DMS53 (cell line): ENCODE results near the gene FYB1.

Source experiments
- DNase-seq: peaks from one replicate; lab custom pipeline; 2025; lab: John Stamatoyannopoulos, UW

Gene FYB1

GRCh38 chr5:39160576-39161213 lies 58.7 kb downstream of the FYB1 start:
- no peak for DNase-seq

- no peak for DNase-seq
These were observed 59.4 kb downstream of the FYB1 start for GRCh38 chr5:39159811-39160490.

- DNase-seq: no peak
These were observed 60.6 kb downstream of the FYB1 start for GRCh38 chr5:39158786-39159185.

GRCh38 chr5:39158127-39158593 lies 61.2 kb downstream of the FYB1 start:
- DNase-seq: no peak

GRCh38 chr5:39157701-39158100 lies 61.7 kb downstream of the FYB1 start:
- no peak for DNase-seq

GRCh38 chr5:39156082-39156481 lies 63.3 kb downstream of the FYB1 start:
- DNase-seq: no peak

- no peak for DNase-seq
These were observed 67.6 kb downstream of the FYB1 start for GRCh38 chr5:39151745-39152144.

- no peak for DNase-seq
These were observed 69.4 kb downstream of the FYB1 start for GRCh38 chr5:39149966-39150365.

- peak; percentile 28 for DNase-seq
These were observed 70.3 kb downstream of the FYB1 start for GRCh38 chr5:39148983-39149534.

GRCh38 chr5:39146831-39147540 lies 72.4 kb downstream of the FYB1 start:
- DNase-seq: no peak

- DNase-seq: no peak
These were observed 76.1 kb downstream of the FYB1 start for GRCh38 chr5:39143151-39143860.

GRCh38 chr5:39140558-39141168 lies 78.7 kb downstream of the FYB1 start:
- peak; percentile 49 for DNase-seq

- peak; percentile 1 for DNase-seq
These were observed 80.5 kb downstream of the FYB1 start for GRCh38 chr5:39138892-39139291.

- DNase-seq: peak; percentile 1
These were observed 81.4 kb downstream of the FYB1 start for GRCh38 chr5:39137819-39138451.

GRCh38 chr5:39137391-39137790 lies 82.0 kb downstream of the FYB1 start:
- DNase-seq: no peak

- no peak for DNase-seq
These were observed 86.6 kb downstream of the FYB1 start for GRCh38 chr5:39132792-39133191.

GRCh38 chr5:39132128-39132447 lies 87.3 kb downstream of the FYB1 start:
- no peak for DNase-seq

- no peak for DNase-seq
These were observed 87.9 kb downstream of the FYB1 start for GRCh38 chr5:39131210-39132127.

GRCh38 chr5:39130716-39131115 lies 88.6 kb downstream of the FYB1 start:
- DNase-seq: no peak

GRCh38 chr5:39121922-39122321 lies 97.4 kb downstream of the FYB1 start:
- no peak for DNase-seq
